HEK293T (cell line): ENCODE results near the gene PLPPR1.

Experiments
- CTCF ChIA-PET: fragments of 350-600 bp; formaldehyde crosslinking; extraction: SDS; loops from one replicate; lab custom pipeline; 2021; ENCODE audit warnings: antibody characterized with exemption, inconsistent platforms; lab: Yijun Ruan, JAX
- POLR2A ChIA-PET: fragments of 350-600 bp; formaldehyde crosslinking; extraction: SDS; loops from one replicate; lab custom pipeline; 2020; ENCODE audit warnings: antibody characterized with exemption, inconsistent platforms; lab: Yijun Ruan, JAX
- DNase-seq: peaks from one replicate; pipeline ENCODE4 v3.0.0; 2012; ENCODE audit warnings: mixed read lengths; ENCODE audit errors: extremely low spot score
- FOXM1 ChIP-seq: fragments of 450-650 bp; IDR thresholded peaks from 2 replicates; pipeline ENCODE4 v1.6.1; 2017; ENCODE audit warnings: mild to moderate bottlenecking, borderline replicate concordance

The PLPPR1 gene

DNA sequence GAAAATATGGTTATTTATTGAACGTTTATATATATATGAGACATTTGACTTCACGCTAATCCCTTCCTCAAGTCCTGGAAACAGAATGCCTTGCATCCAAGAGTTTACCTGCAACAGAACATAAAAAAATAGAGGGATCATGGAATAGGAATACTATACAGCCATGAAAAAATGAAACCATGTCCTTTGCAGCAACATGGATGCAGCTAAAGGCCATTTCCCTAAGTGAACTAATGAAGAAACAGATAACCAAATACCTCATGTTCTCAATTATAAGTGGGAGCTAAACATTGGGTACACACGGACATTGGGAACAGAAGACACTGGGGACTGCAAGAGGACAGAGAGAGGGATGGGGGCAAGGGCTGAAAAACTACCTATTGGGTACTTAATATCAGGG is 343.3 kb downstream of the PLPPR1 start:
- ChIA-PET CTCF (no interaction called here), POLR2A (no interaction called here)
- DNase-seq = no peak
- TF ChIP-seq FOXM1 = no peak

DNA sequence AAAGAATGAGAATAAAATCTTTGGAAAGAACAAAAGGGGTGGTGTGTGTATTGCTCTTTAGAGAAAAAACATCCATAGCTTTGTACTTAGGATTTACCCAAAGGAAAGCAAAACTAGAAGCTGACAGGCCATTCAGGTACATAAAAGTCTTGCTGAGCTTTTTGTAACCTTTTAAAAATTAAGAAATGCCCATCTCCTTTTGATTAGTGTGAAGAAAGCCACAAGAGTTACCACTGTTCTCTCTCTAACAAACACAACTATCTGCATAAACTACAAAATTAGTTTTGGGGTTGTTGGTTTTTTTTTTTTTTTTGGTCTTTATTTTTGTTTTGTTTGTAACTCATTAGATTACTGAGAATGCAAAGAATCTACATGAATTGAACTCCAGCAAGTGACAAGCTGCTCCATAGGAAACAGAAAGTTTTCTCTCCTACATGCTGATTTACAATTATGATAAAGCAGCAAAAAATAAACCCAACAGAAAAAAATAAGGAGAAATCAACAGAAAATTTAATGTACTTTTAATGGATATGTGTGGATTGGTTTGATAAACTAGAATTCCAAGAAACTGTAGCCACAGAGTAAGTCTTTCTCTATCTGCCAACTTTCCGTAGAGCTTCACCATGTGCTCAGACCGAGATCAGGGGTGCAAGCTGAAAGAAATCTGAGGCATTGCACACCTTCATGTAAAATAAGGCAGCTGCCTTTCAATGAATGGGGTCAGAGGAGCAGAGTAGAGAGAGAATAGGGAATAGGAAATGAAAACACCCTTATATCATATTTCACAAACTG is 344.0 kb downstream of the PLPPR1 start:
- CTCF ChIA-PET = interaction anchor here (1.2 kb wide), 1 partner anchor 15 kb away, joined by 5 read pairs; no protein-coding TSS in a partner anchor
- no peak for DNase-seq
- POLR2A ChIA-PET = no interaction called here
- no peak for TF ChIP-seq FOXM1
